ENCODE measurements around the gene GLB1L3. TPM values are rescaled to one million over a fixed set of nuclear protein-coding genes. Genes with fewer than 3 reads are reported as not detected.
"Not testable (repeated sequence)": the region's sequence is repeated elsewhere in the genome, so short reads cannot be mapped to it uniquely, and the experiment has no call there.

Gene GLB1L3
- total RNA-seq, 3 donors from 2014 or later (not counting 1 experiment from before 2014, with no cell fraction given) = 0.38 TPM; not detected in 2

DNA sequence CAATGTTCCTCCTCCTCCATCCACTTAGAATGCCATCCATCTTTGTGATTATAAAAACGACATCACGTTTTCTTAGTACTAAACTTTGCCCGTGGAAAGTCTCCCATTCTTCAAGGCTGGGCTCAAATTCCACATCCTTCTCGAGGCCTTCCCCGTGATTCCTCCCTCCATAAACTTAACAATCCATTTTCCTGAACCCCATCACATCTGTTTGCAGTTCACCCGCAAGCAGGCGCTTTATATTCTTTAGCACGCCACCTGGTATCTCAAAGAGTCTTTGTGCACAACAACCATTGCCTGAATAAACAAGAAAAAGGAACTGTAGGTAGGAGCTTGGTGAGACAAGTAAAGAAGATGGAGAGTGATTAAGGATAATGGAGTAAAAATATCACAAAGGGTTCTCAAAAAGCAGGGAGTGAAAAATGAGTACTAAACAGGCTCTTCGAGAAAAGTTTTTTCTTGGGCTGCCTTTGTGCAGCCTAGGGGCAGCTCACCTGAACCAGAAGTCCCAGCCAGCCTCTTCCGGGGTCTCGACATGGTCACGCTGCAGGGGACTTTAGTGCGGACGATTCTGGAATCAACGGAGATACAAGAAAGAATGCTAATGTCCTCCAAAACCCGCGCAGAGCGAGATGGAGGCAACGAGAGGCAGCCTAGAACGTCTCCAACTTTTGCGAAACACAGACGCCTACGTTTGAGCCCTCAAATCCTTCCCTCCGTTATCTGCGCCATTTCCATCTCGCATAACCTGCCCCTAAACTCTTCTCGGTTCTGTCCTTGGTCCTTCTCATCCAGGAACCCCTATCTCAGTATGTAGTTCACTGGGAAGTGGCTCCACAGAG, 23.6 kb upstream of the GLB1L3 start:
- ATAC-seq = peak; percentile 6 to 22 (median 11)
- H3K4me3 Mint-ChIP-seq = peak overlapping the region; percentile 98
- DNase-seq = peak in 1 of 2 donors; percentile 19

DNA sequence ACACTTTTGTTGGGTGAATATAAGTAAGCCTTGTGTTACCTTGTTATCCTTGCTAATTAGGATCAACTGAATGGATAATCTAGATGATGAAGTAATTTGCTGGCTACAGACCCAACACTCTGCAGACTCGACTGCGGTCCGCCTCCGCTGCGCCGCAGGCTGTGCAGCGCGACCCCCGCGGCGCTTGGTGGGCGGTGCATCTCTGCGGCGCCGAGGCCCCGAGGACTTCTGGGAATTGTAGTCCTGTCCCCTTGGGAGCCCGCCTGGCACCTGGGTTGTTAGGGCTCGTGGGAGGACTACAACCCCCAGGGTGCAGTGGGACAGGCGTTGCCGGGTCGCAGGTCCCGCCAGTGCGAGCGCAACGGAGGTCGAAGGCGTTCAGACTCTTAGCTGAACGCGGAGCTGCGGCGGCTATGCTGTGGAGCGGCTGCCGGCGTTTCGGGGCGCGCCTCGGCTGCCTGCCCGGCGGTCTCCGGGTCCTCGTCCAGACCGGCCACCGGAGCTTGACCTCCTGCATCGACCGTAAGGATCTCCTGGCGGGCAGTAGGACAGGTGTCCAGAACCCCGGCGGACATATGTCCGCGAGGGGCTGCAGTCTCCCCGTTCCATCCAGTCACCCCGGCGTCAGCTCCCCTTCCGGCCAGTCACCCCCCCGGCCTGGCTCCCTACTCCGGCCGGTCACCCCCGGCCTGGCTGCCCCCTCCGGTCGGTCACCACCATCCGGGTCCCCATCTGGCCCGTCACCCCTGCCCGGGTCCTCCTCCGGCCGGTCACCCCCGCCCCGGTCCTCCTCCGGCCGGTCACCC, 22.8 kb upstream of the GLB1L3 start, which contains the start of the genes ACAD8 and THYN1:
Gene ACAD8 (plus strand): TSS at position 381 of the 806 bp plus-strand sequence. CDS start 33 bp downstream, at position 414.
Gene THYN1 (minus strand): TSS at position 165 of the 806 bp plus-strand sequence. CDS start 470 bp downstream, outside the sequence.
- H3K27ac ChIP-seq (ENCODE audit: low read length) = peak within 1 kb of the TSS; percentile 50
- Mint-ChIP-seq H3K9me3 (no peaks in the 10 kb centered on the region), H3K27me3 (ENCODE audit: low read depth in 2 of 2) (no peaks in the 10 kb centered on the region), H3K36me3 (peaks cover 2% of the 10 kb centered on the region), H3K27ac (peak within 1 kb of the TSS; percentile 75 to 79), H3K4me3 (peak within 1 kb of the TSS; percentile 98), H3K4me1 (peaks cover 19 to 47% of the 10 kb centered on the region in 2 donors)
- ATAC-seq (peak; percentile 99 to 100 (median 100)), DNase-seq (peak; percentile 88 to 98)
- intact Hi-C loops (cut with micrococcal nuclease) = loop anchor here (1.0 kb wide), 2 partner anchors 29 to 46 kb away; partner anchors contain the start of gene VPS26B
- under 1% methylated on average over 70 of the region's 70 CpGs for WGBS (ENCODE audit: insufficient coverage)
- H3K9me3 ChIP-seq (ENCODE audit: control insufficient read depth, insufficient read depth, low read length) = no peaks in the 10 kb centered on the region
- peaks cover 15% of the 10 kb centered on the region for H3K4me1 ChIP-seq (ENCODE audit: control insufficient read depth, insufficient read depth, low read length)
- TF ChIP-seq CTCF (IDR thresholded peaks at IDR 0.05) = no peak
- no peaks in the 10 kb centered on the region for H3K27me3 ChIP-seq (ENCODE audit: control insufficient read depth, insufficient read depth, low read length)
- peak within 1 kb of the TSS; percentile 74 for H3K4me3 ChIP-seq (ENCODE audit: low read length)
- peaks cover 26% of the 10 kb centered on the region for H3K36me3 ChIP-seq (ENCODE audit: control insufficient read depth, insufficient read depth, low read length)

More for the DNA sequence above, 23.6 kb upstream of the GLB1L3 start:
- H3K27me3 ChIP-seq (ENCODE audit: control insufficient read depth, insufficient read depth, low read length) = no peaks in the 10 kb centered on the region
- H3K4me1 ChIP-seq (ENCODE audit: control insufficient read depth, insufficient read depth, low read length) = peaks cover 15% of the 10 kb centered on the region
- H3K36me3 ChIP-seq (ENCODE audit: control insufficient read depth, insufficient read depth, low read length) = peaks cover 25% of the 10 kb centered on the region
- peak overlapping the region; percentile 74 for H3K4me3 ChIP-seq (ENCODE audit: low read length)
- peak overlapping the region; percentile 75 to 79 for H3K27ac Mint-ChIP-seq
- no peak overlapping the region for H3K27ac ChIP-seq (ENCODE audit: low read length)
- 9% methylated on average over 27 of the region's 27 CpGs for WGBS (ENCODE audit: insufficient coverage)
- TF ChIP-seq CTCF (IDR thresholded peaks at IDR 0.05) = no peak
- H3K27me3 Mint-ChIP-seq (ENCODE audit: low read depth in 2 of 2) = no peaks in the 10 kb centered on the region
- no peaks in the 10 kb centered on the region for H3K9me3 ChIP-seq (ENCODE audit: control insufficient read depth, insufficient read depth, low read length)
- peaks cover 11% of the 10 kb centered on the region for H3K36me3 Mint-ChIP-seq
- H3K4me1 Mint-ChIP-seq = peaks cover 19 to 45% of the 10 kb centered on the region in 2 donors
- H3K9me3 Mint-ChIP-seq = no peaks in the 10 kb centered on the region
- intact Hi-C loops (cut with micrococcal nuclease) = loop anchor here (1.0 kb wide), 2 partner anchors 28 to 45 kb away; partner anchors contain the start of gene VPS26B

GRCh38 chr11:134254433-134255183, 21.6 kb upstream of the GLB1L3 start:
- Histone ChIP-seq H3K27me3 (ENCODE audit: control insufficient read depth, insufficient read depth, low read length) (no peaks in the 10 kb centered on the region), H3K9me3 (ENCODE audit: control insufficient read depth, insufficient read depth, low read length) (no peaks in the 10 kb centered on the region), H3K27ac (ENCODE audit: low read length) (no peak overlapping the region), H3K4me1 (ENCODE audit: control insufficient read depth, insufficient read depth, low read length) (peaks cover 15% of the 10 kb centered on the region), H3K4me3 (ENCODE audit: low read length) (no peak overlapping the region), H3K36me3 (ENCODE audit: control insufficient read depth, insufficient read depth, low read length) (peaks cover 27% of the 10 kb centered on the region)
- DNase-seq = no peak
- Mint-ChIP-seq H3K36me3 (peaks cover 7% of the 10 kb centered on the region), H3K27me3 (ENCODE audit: low read depth in 2 of 2) (no peaks in the 10 kb centered on the region), H3K27ac (peak overlapping the region; percentile 71 to 75), H3K4me3 (peak overlapping the region; percentile 98), H3K9me3 (no peaks in the 10 kb centered on the region), H3K4me1 (peaks cover 19 to 45% of the 10 kb centered on the region in 2 donors)
- intact Hi-C loops (cut with micrococcal nuclease) = no loop called here
- TF ChIP-seq CTCF (IDR thresholded peaks at IDR 0.05) = no peak
- no peak for ATAC-seq
- WGBS (ENCODE audit: insufficient coverage) = 100% methylated on average over 3 of the region's 3 CpGs

DNA sequence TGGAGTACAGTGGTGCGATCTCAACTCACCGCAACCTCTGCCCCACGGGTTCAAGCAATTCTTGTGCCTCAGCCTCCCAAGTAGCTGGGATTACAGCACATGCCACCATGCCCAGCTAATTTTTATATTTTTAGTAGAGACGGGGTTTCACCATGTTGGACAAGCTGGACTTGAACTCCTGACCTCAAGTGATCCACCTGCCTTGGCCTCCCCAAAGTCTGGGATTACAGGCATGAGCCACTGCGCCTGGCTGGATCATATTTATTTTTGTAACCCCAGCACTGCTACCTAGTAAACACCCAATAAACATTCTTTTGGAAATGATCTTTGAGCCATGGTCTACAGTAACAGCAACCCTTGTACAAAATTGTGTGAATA, 21.0 kb upstream of the GLB1L3 start:
- Mint-ChIP-seq H3K4me1 (peaks cover 19 to 45% of the 10 kb centered on the region in 2 donors), H3K4me3 (peak overlapping the region; percentile 98)
- WGBS (ENCODE audit: insufficient coverage) = 97% methylated on average over 5 of the region's 5 CpGs
- intact Hi-C loops (cut with micrococcal nuclease); H3K4me3 ChIP-seq (ENCODE audit: low read length); DNase-seq; H3K27me3 Mint-ChIP-seq (ENCODE audit: low read depth in 2 of 2); H3K9me3 ChIP-seq (ENCODE audit: control insufficient read depth, insufficient read depth, low read length); H3K27ac Mint-ChIP-seq; H3K36me3 Mint-ChIP-seq; ATAC-seq; H3K27me3 ChIP-seq (ENCODE audit: control insufficient read depth, insufficient read depth, low read length); H3K9me3 Mint-ChIP-seq; H3K27ac ChIP-seq (ENCODE audit: low read length): not testable (repeated sequence)
- H3K36me3 ChIP-seq (ENCODE audit: control insufficient read depth, insufficient read depth, low read length) = peaks cover 25% of the 10 kb centered on the region
- H3K4me1 ChIP-seq (ENCODE audit: control insufficient read depth, insufficient read depth, low read length) = peaks cover 15% of the 10 kb centered on the region
